ENCODE data around the gene TMEM37. TPM values are rescaled to one million over a fixed set of nuclear protein-coding genes. Genes with fewer than 3 reads are reported as not detected.

Gene TMEM37
- total and polyA plus RNA-seq, 2 of the 13 experiments (the other 11 are each of a cell fraction or from before 2014, with no cell fraction given) = 37.7 to 115 TPM

DNA sequence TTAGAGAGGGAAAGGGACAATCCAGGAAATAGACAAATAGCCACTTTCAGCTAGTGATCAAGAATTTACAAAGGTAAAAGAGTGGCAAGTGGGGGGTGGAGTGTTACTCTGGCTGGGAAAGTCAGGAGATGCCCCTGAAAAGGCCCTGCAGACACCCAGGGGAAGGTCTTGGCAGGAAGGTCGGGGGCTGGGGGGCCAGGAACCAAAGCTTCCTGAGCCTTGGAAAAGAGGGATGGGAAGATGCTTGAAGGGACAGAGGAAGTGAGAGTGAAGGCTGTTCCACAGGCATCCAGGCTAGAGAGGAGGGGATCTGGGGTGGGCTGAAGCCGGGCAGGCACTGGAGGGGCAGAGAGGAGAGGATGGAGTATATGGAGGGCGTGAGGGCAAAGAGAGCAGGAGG lies 3.9 kb upstream of the TMEM37 start:
- peak overlapping the region in 1 of 3 experiments; percentile 24; a peak in 1 of 6 replicates for H3K4me3 ChIP-seq (replicated peaks in 1 of 3; ENCODE audit: insufficient read depth in 1 of 3, low read depth in 2 of 3, low read length in 3 of 3)
- FAIRE-seq = no peak
- in situ Hi-C loops (cut with HindIII; ENCODE audit: extremely low pct_ligation_motif_present, low pct_unique_long_range_greater_than_20kb) = no loop called here
- H3K27me3 ChIP-seq (ENCODE audit: control insufficient read depth in 1 of 2, insufficient read depth in 2 of 2, low read length in 2 of 2) = no peaks in the 10 kb centered on the region; a peak in 1 of 5 replicates
- 53% methylated on average over 3 of the region's 3 CpGs for WGBS (ENCODE audit: low lambda C conversion rate)
- peak overlapping the region; percentile 97 for H3K4me2 ChIP-seq (ENCODE audit: low read depth, low read length)
- intact Hi-C loops (cut with micrococcal nuclease; ENCODE audit: unreplicated experiment) = no loop called here
- TF ChIP-seq, protein P1, sequence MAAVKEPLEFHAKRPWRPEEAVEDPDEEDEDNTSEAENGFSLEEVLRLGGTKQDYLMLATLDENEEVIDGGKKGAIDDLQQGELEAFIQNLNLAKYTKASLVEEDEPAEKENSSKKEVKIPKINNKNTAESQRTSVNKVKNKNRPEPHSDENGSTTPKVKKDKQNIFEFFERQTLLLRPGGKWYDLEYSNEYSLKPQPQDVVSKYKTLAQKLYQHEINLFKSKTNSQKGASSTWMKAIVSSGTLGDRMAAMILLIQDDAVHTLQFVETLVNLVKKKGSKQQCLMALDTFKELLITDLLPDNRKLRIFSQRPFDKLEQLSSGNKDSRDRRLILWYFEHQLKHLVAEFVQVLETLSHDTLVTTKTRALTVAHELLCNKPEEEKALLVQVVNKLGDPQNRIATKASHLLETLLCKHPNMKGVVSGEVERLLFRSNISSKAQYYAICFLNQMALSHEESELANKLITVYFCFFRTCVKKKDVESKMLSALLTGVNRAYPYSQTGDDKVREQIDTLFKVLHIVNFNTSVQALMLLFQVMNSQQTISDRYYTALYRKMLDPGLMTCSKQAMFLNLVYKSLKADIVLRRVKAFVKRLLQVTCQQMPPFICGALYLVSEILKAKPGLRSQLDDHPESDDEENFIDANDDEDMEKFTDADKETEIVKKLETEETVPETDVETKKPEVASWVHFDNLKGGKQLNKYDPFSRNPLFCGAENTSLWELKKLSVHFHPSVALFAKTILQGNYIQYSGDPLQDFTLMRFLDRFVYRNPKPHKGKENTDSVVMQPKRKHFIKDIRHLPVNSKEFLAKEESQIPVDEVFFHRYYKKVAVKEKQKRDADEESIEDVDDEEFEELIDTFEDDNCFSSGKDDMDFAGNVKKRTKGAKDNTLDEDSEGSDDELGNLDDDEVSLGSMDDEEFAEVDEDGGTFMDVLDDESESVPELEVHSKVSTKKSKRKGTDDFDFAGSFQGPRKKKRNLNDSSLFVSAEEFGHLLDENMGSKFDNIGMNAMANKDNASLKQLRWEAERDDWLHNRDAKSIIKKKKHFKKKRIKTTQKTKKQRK (IDR thresholded peaks at IDR 0.05; ENCODE audit: low read length) = no peak
- TF ChIP-seq DPF2 (CRISPR knock-in tag; IDR thresholded peaks at IDR 0.05; ENCODE audit: borderline replicate concordance, low read depth) (0 out of 2 replicates have a peak, but pooled peaks have one; percentile 25), SP2 (CRISPR knock-in tag; IDR thresholded peaks at IDR 0.05) (0 out of 2 replicates have a peak, but pooled peaks have one; percentile 33), ZNF543 (CRISPR knock-in tag; IDR thresholded peaks at IDR 0.05) (0 out of 2 replicates have a peak, but pooled peaks have one; percentile 32)
- BruUV-seq (replicated peaks) = no TSS peak
- H3K9ac ChIP-seq (ENCODE audit: insufficient read depth, low read depth, low read length) = 0 out of 2 replicates have a peak overlapping the region, but pooled peaks have one; percentile 58
- no peak for ATAC-seq
- ChIA-PET CTCF (ENCODE audit: low intra/inter-chr PET ratio, low total read pairs) (no interaction called here), POLR2A (no interaction called here)
- H4K20me1 ChIP-seq (ENCODE audit: insufficient read depth, low read length) = no peaks in the 10 kb centered on the region
- peaks cover 88% of the 10 kb centered on the region for H3K4me1 ChIP-seq (ENCODE audit: insufficient read depth, low read length)
- H3K36me3 ChIP-seq (replicated peaks in 1 of 2; ENCODE audit: control insufficient read depth in 1 of 2, insufficient read depth in 2 of 2, low read length in 2 of 2) = no peaks in the 10 kb centered on the region
- no peak overlapping the region for H3K27ac ChIP-seq (ENCODE audit: extremely low read length, insufficient read depth, low read length)
- peaks cover 10% of the 10 kb centered on the region for H3K79me2 ChIP-seq (ENCODE audit: insufficient read depth, low read length)
- no peak overlapping the region for H2AFZ ChIP-seq (ENCODE audit: low read length)
- DNase-seq (ENCODE audit: low spot score) = no peak
- H3K9me3 ChIP-seq (ENCODE audit: low read length) = no peaks in the 10 kb centered on the region

Data from HepG2 (cell line).